ENCODE results near the gene BPNT1.
A peak's percentile ranks its signal among the peaks of the same experiment; 100 is the strongest.
"Not testable (repeated sequence)": the region's sequence is repeated elsewhere in the genome, so short reads cannot be mapped to it uniquely, and the experiment has no call there.

The BPNT1 gene

GRCh38 chr1:220089650-220090556, at the start of gene BPNT1:
TSS of gene BPNT1 (minus strand) at chr1:220089788. CDS start at chr1:220079846, 9,942 bp downstream.
- DNase-seq (ENCODE audit: low read depth): peak; percentile 88

GRCh38 chr1:220137019-220137786, 47.6 kb upstream of the BPNT1 start:
- DNase-seq (ENCODE audit: low read depth): no peak

GRCh38 chr1:220135755-220136154, 46.2 kb upstream of the BPNT1 start:
- no peak for DNase-seq (ENCODE audit: low read depth)

- DNase-seq (ENCODE audit: low read depth): no peak
Measured at GRCh38 chr1:220129479-220130210, 40.1 kb upstream of the BPNT1 start.

- DNase-seq (ENCODE audit: low read depth): no peak
Measured at GRCh38 chr1:220127076-220127475, 37.5 kb upstream of the BPNT1 start.

- no peak for DNase-seq (ENCODE audit: low read depth)
Measured at GRCh38 chr1:220124542-220124941, 35.0 kb upstream of the BPNT1 start.

GRCh38 chr1:220123889-220124288, 34.3 kb upstream of the BPNT1 start:
- DNase-seq (ENCODE audit: low read depth): no peak

GRCh38 chr1:220123066-220123465, 33.5 kb upstream of the BPNT1 start:
- DNase-seq (ENCODE audit: low read depth): no peak

GRCh38 chr1:220121791-220122530, 32.4 kb upstream of the BPNT1 start:
- DNase-seq (ENCODE audit: low read depth): no peak

- no peak for DNase-seq (ENCODE audit: low read depth)
Measured at GRCh38 chr1:220119043-220119512, 29.5 kb upstream of the BPNT1 start.

- no peak for DNase-seq (ENCODE audit: low read depth)
Measured at GRCh38 chr1:220113136-220113695, 23.6 kb upstream of the BPNT1 start.

GRCh38 chr1:220112600-220112999, 23.0 kb upstream of the BPNT1 start:
- not testable (repeated sequence) for DNase-seq (ENCODE audit: low read depth)

- DNase-seq (ENCODE audit: low read depth): not testable (repeated sequence)
Measured at GRCh38 chr1:220110473-220110872, 20.9 kb upstream of the BPNT1 start.

- DNase-seq (ENCODE audit: low read depth): no peak
Measured at GRCh38 chr1:220099826-220100225, 10.2 kb upstream of the BPNT1 start.

GRCh38 chr1:220094016-220094911, 4.7 kb upstream of the BPNT1 start, which contains the start of gene IARS2:
TSS of gene IARS2 (plus strand) at chr1:220094132. CDS start at chr1:220094217, 85 bp downstream.
- peak; percentile 42 for DNase-seq (ENCODE audit: low read depth)

- DNase-seq (ENCODE audit: low read depth): no peak
Measured at GRCh38 chr1:220093361-220094015, 3.9 kb upstream of the BPNT1 start.

- no peak for DNase-seq (ENCODE audit: low read depth)
Measured at GRCh38 chr1:220092694-220093093, 3.1 kb upstream of the BPNT1 start.

GRCh38 chr1:220086261-220086686, 3.3 kb downstream of the BPNT1 start:
- DNase-seq (ENCODE audit: low read depth): not testable (repeated sequence)

- DNase-seq (ENCODE audit: low read depth): no peak
Measured at GRCh38 chr1:220084460-220084859, 5.1 kb downstream of the BPNT1 start.

Measured in HS-5 (cell line).